Hepatocyte (in vitro differentiated cells): Measurements from ENCODE around the gene HBD.

Source experiments
- CTCF ChIP-seq: fragments of 200-600 bp; sonication (generic); IDR thresholded peaks from 2 replicates; pipeline ENCODE4 v1.5.1; 2016; ENCODE audit warnings: antibody characterized with exemption, mild to moderate bottlenecking; ENCODE audit not compliant: poor library complexity
- EZH2 ChIP-seq: fragments of 200-600 bp; sonication (generic); IDR thresholded peaks from 2 replicates; pipeline ENCODE4 v1.6.1; 2016; ENCODE audit warnings: antibody characterized with exemption, mild to moderate bottlenecking, borderline replicate concordance

- TF ChIP-seq EZH2 (no peak), CTCF (no peak)
Measured at GRCh38 chr11:5250543-5251204, 16.4 kb upstream of the HBD start.
